Keratinocyte (primary cell): Measurements from ENCODE around the gene CCDC82. TPM values are rescaled to one million over a fixed set of nuclear protein-coding genes. Genes with fewer than 3 reads are reported as not detected.

Experiments
- DNase-seq: peaks from one replicate; pipeline ENCODE4 v3.0.0-alpha.2; 2011; ENCODE audit warnings: low read depth, missing footprints, low spot score
- FAIRE-seq: peaks from 2 replicates; lab custom pipeline; 2011; peaks lifted over from hg19 to GRCh38; lab: Jason Lieb, UNC
- H2AFZ ChIP-seq: 2 replicates; pipeline ENCODE4 v1.6.0; 2012; ENCODE audit warnings: low read length, control low read depth, inconsistent platforms; ENCODE audit not compliant: control insufficient read depth
- H3K27ac ChIP-seq: 2 replicates; pipeline ENCODE4 v1.5.1; 2011; ENCODE audit warnings: low read length; ENCODE audit not compliant: control insufficient read depth, insufficient read depth
- H3K27me3 ChIP-seq: 3 replicates; pipeline ENCODE4 v1.6.0; 2011; ENCODE audit warnings: low read length; ENCODE audit not compliant: control insufficient read depth, insufficient read depth; ENCODE audit errors: extremely low read depth
- H3K36me3 ChIP-seq, 2 experiments: 2 replicates in 1 of 2; 3 replicates in 1 of 2; pipeline ENCODE4 v1.5.1; 2011; ENCODE audit warnings: low read length in 2 of 2, mild to moderate bottlenecking in 1 of 2; ENCODE audit not compliant: control insufficient read depth in 2 of 2, insufficient read depth in 2 of 2; ENCODE audit errors: extremely low read depth in 1 of 2
- H3K4me1 ChIP-seq: 3 replicates; pipeline ENCODE4 v1.5.1; 2011; ENCODE audit warnings: low read length; ENCODE audit not compliant: control insufficient read depth, insufficient read depth; ENCODE audit errors: extremely low read depth
- H3K4me2 ChIP-seq: 3 replicates; pipeline ENCODE4 v1.6.0; 2011; ENCODE audit warnings: low read depth, low read length; ENCODE audit not compliant: control insufficient read depth, insufficient read depth; ENCODE audit errors: extremely low read depth
- H3K4me3 ChIP-seq, 3 experiments: fragments of 200-600 bp in 1 of 3; sonication (generic) in 1 of 3; 2 replicates in 2 of 3; 3 replicates in 1 of 3; pipeline ENCODE4 v1.5.1; 2011 to 2016; ENCODE audit warnings: low read length in 3 of 3, mild to moderate bottlenecking in 3 of 3, control low read depth in 2 of 3, inconsistent platforms in 1 of 3, low read depth in 1 of 3, mixed read lengths in 1 of 3, mixed run types in 1 of 3, moderate library complexity in 1 of 3; ENCODE audit not compliant: control insufficient read depth in 2 of 3, insufficient read depth in 2 of 3; ENCODE audit errors: extremely low read depth in 1 of 3
- H3K79me2 ChIP-seq: 2 replicates; pipeline ENCODE4 v1.6.0; 2012; ENCODE audit warnings: low read length; ENCODE audit not compliant: control insufficient read depth, insufficient read depth
- H3K9ac ChIP-seq: 3 replicates; pipeline ENCODE4 v1.6.0; 2011; ENCODE audit warnings: low read length; ENCODE audit not compliant: control insufficient read depth, insufficient read depth; ENCODE audit errors: extremely low read depth
- H3K9me1 ChIP-seq: 3 replicates; pipeline ENCODE4 v1.6.0; 2011; ENCODE audit warnings: low read length; ENCODE audit not compliant: control insufficient read depth, insufficient read depth; ENCODE audit errors: extremely low read depth
- H3K9me3 ChIP-seq: 2 replicates; pipeline ENCODE4 v1.5.1; 2012; ENCODE audit warnings: low read depth, low read length; ENCODE audit not compliant: control insufficient read depth
- H4K20me1 ChIP-seq: 3 replicates; pipeline ENCODE4 v1.6.0; 2011; ENCODE audit warnings: low read length; ENCODE audit not compliant: control insufficient read depth, insufficient read depth; ENCODE audit errors: extremely low read depth
- EZH2 ChIP-seq: IDR thresholded peaks from one replicate; pipeline ENCODE4 v1.6.1; 2012; ENCODE audit warnings: inconsistent platforms, mild to moderate bottlenecking, low read length, moderate library complexity
- dilution Hi-C: fragments of 300-500 bp; cut with MboI; formaldehyde crosslinking; loops from one replicate; pipeline ENCODE4 v1.7.0; 2020; ENCODE audit warnings: low sequenced_read_pairs; ENCODE audit not compliant: extremely low pct_ligation_motif_present
- polyA plus RNA-seq, 5 experiments: library from polyadenylated mRNA; depleted of rRNA in 3 of 5; stranded (reverse) in 3 of 5; stranded (forward) in 1 of 5; unstranded in 1 of 5; fragments of >200 nt; gene quantifications; 1 replicate in 1 of 5; 2 replicates in 3 of 5; 3 replicates in 1 of 5; pipeline versions ENCODE4 v1.2.1 to v1.2.3, GENCODE V29; 2011 to 2012; ENCODE audit warnings: missing spikeins in 2 of 5, low read depth in 1 of 5, low replicate concordance in 1 of 5
- TF ChIP-seq, protein P1 (sequence below), 3 experiments: IDR thresholded peaks in 1 of 3; conservative IDR thresholded peaks in 1 of 3; optimal IDR thresholded peaks in 1 of 3; 2 replicates in 2 of 3; 3 replicates in 1 of 3; pipeline versions ENCODE3 to v1.5.1; 2011; ENCODE audit warnings: low read length in 3 of 3, mild to moderate bottlenecking in 3 of 3, moderate library complexity in 2 of 3, control low read depth in 1 of 3, inconsistent platforms in 1 of 3; ENCODE audit not compliant: insufficient read depth in 2 of 3; ENCODE audit errors: extremely low read depth in 1 of 3

The CCDC82 gene
- polyA plus RNA-seq, 1 donor (not counting 4 experiments of a cell fraction or from before 2014, with no cell fraction given), result 19.3 TPM

DNA sequence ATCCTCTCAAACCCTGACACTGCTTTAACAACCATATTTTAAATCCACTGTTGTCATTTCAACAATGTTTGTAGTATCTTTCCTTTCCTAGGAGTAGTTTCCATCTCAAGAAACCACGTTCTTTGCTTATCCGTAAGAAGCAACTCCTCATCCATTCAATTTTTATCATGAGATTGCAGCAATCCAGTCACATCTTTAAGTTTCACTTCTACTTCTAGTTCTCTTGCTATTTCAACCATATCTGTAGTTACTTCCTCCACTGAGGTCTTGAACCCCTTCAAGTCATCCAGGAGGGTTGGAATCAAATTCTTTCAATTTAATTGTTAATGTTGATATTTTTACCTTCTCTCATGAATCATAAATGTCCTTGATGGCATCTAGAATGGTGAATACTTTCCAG, 22.4 kb downstream of the CCDC82 start:
- H3K27me3 ChIP-seq, result no peaks in the 10 kb centered on the region
- no peak overlapping the region for H3K27ac ChIP-seq
- H2AFZ ChIP-seq, result no peak overlapping the region
- H3K9ac ChIP-seq, result no peak overlapping the region
- peaks cover 0 to 2% of the 10 kb centered on the region in 2 experiments for H3K36me3 ChIP-seq
- no peak overlapping the region for H3K4me3 ChIP-seq
- no peaks in the 10 kb centered on the region for H3K79me2 ChIP-seq
- no peaks in the 10 kb centered on the region for H3K9me1 ChIP-seq
- H3K4me1 ChIP-seq, result no peaks in the 10 kb centered on the region
- no peak for DNase-seq
- no peak overlapping the region for H3K4me2 ChIP-seq
- H4K20me1 ChIP-seq, result no peaks in the 10 kb centered on the region
- TF ChIP-seq, protein P1, sequence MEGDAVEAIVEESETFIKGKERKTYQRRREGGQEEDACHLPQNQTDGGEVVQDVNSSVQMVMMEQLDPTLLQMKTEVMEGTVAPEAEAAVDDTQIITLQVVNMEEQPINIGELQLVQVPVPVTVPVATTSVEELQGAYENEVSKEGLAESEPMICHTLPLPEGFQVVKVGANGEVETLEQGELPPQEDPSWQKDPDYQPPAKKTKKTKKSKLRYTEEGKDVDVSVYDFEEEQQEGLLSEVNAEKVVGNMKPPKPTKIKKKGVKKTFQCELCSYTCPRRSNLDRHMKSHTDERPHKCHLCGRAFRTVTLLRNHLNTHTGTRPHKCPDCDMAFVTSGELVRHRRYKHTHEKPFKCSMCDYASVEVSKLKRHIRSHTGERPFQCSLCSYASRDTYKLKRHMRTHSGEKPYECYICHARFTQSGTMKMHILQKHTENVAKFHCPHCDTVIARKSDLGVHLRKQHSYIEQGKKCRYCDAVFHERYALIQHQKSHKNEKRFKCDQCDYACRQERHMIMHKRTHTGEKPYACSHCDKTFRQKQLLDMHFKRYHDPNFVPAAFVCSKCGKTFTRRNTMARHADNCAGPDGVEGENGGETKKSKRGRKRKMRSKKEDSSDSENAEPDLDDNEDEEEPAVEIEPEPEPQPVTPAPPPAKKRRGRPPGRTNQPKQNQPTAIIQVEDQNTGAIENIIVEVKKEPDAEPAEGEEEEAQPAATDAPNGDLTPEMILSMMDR (optimal IDR thresholded peaks at IDR 0.05 in 1 of 3, IDR thresholded peaks at IDR 0.05 in 1 of 3, conservative IDR thresholded peaks at IDR 0.05 in 1 of 3; ENCODE audit: extremely low read depth in 1 of 3, insufficient read depth in 2 of 3, low read length in 3 of 3), result no peak
- no peak for TF ChIP-seq EZH2
- H3K9me3 ChIP-seq, result no peaks in the 10 kb centered on the region
- dilution Hi-C loops, result no loop called here
- no peak for FAIRE-seq

DNA sequence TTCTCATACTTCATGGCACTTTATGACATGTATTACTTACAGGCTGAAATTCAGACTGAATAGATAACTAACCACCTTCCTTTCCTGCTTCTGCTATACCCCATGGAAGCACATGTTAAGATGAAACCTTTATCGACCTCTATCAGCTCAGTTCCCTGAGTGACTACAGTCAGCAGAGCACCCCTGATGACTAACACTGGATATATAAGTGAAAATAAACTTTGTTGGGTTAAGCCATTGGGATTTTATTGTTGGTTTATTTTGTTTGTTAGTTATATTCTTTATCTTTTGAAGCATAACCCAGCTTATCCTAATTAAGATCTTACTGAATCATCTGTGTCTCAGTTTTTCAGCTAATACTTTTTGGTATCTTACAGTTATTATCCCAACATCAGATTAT, 23.7 kb downstream of the CCDC82 start:
- no peaks in the 10 kb centered on the region for H3K27me3 ChIP-seq
- no peak overlapping the region for H2AFZ ChIP-seq
- no peak overlapping the region for H3K4me3 ChIP-seq
- H3K36me3 ChIP-seq, result no peaks in the 10 kb centered on the region
- no peak overlapping the region for H3K9ac ChIP-seq
- H3K79me2 ChIP-seq, result no peaks in the 10 kb centered on the region
- H3K4me2 ChIP-seq, result no peak overlapping the region
- H3K9me1 ChIP-seq, result no peaks in the 10 kb centered on the region
- no peak overlapping the region for H3K27ac ChIP-seq
- H3K4me1 ChIP-seq, result no peaks in the 10 kb centered on the region
- FAIRE-seq, result no peak
- no peak for DNase-seq
- no peaks in the 10 kb centered on the region for H3K9me3 ChIP-seq
- TF ChIP-seq, protein P1 (optimal IDR thresholded peaks at IDR 0.05 in 1 of 3, IDR thresholded peaks at IDR 0.05 in 1 of 3, conservative IDR thresholded peaks at IDR 0.05 in 1 of 3; ENCODE audit: extremely low read depth in 1 of 3, insufficient read depth in 2 of 3, low read length in 3 of 3), result no peak
- no peak for TF ChIP-seq EZH2
- dilution Hi-C loops, result no loop called here
- no peaks in the 10 kb centered on the region for H4K20me1 ChIP-seq
